A549 (cell line): ENCODE measurements around the gene CLK2. TPM values are rescaled to one million over a fixed set of nuclear protein-coding genes. Genes with fewer than 3 reads are reported as not detected.
A peak's percentile ranks its signal among the peaks of the same experiment; 100 is the strongest.

Experiments
- ATOH8 ChIP-seq: fragments of 250-450 bp; sonication (Bioruptor Pico); IDR thresholded peaks from 2 replicates; pipeline ENCODE4 v1.5.0; 2020; ENCODE audit warnings: low read depth, mild to moderate bottlenecking, moderate library complexity
- BCL3 ChIP-seq: fragments of >200 bp; sonication (Bioruptor Twin); formaldehyde crosslinking; IDR thresholded peaks from 3 replicates; pipeline ENCODE4 v1.6.1; 2016
- CBX2 ChIP-seq: fragments of 200-600 bp; sonication (generic); IDR thresholded peaks from 2 replicates; pipeline ENCODE4 v1.6.1; 2016; ENCODE audit warnings: low read depth, mild to moderate bottlenecking, borderline replicate concordance
- CHD2 ChIP-seq: fragments of 150-350 bp; IDR thresholded peaks from 2 replicates; pipeline ENCODE4 v1.6.1; 2014; ENCODE audit warnings: low read length; ENCODE audit not compliant: partially characterized antibody
- CTCF ChIP-seq: fragments of >200 bp; sonication (Bioruptor Twin); formaldehyde crosslinking; IDR thresholded peaks from 3 replicates; pipeline ENCODE4 v1.5.1; 2016
- E2F6 ChIP-seq: IDR thresholded peaks from 2 replicates; pipeline ENCODE4 v1.6.1; 2012; ENCODE audit warnings: low read depth, borderline replicate concordance
- EHF ChIP-seq: fragments of 250-450 bp; sonication (Bioruptor Pico); IDR thresholded peaks from 2 replicates; pipeline ENCODE4 v1.5.0; 2020; ENCODE audit warnings: mild to moderate bottlenecking
- ESRRA ChIP-seq: fragments of 150-350 bp; IDR thresholded peaks from 2 replicates; pipeline ENCODE4 v1.6.1; 2014; ENCODE audit warnings: mild to moderate bottlenecking, low read length, borderline replicate concordance
- FOSB ChIP-seq: fragments of 250-450 bp; sonication (Bioruptor Pico); IDR thresholded peaks from 2 replicates; pipeline ENCODE4 v1.5.0; 2020; ENCODE audit warnings: mild to moderate bottlenecking, moderate library complexity
- HES2 ChIP-seq: fragments of >200 bp; sonication (Bioruptor Twin); formaldehyde crosslinking; IDR thresholded peaks from 2 replicates; pipeline ENCODE4 v1.6.1; 2016
- HEYL ChIP-seq: fragments of 250-450 bp; sonication (Bioruptor Pico); IDR thresholded peaks from 2 replicates; pipeline ENCODE4 v1.8.0; 2021; ENCODE audit warnings: mild to moderate bottlenecking, moderate library complexity
- HOXA7 ChIP-seq: fragments of 250-450 bp; sonication (Bioruptor Pico); IDR thresholded peaks from 2 replicates; pipeline ENCODE4 v1.5.0; 2020; ENCODE audit warnings: mild to moderate bottlenecking, moderate library complexity
- HOXB13 ChIP-seq: fragments of 250-450 bp; sonication (Bioruptor Pico); IDR thresholded peaks from 2 replicates; pipeline ENCODE4 v1.5.0; 2020; ENCODE audit warnings: low read depth, mild to moderate bottlenecking, moderate library complexity
- JUN ChIP-seq, 2 experiments: fragments of >200 bp; sonication (Bioruptor Twin); formaldehyde crosslinking; IDR thresholded peaks; 2 replicates in 1 of 2; 3 replicates in 1 of 2; pipeline ENCODE4 v1.6.1; 2016 to 2017
- JUNB ChIP-seq: fragments of >200 bp; sonication (Bioruptor Twin); formaldehyde crosslinking; IDR thresholded peaks from 2 replicates; pipeline ENCODE4 v1.6.1; 2016
- KDM1A ChIP-seq: fragments of 200-600 bp; sonication (generic); IDR thresholded peaks from 2 replicates; pipeline ENCODE4 v1.6.1; 2016; ENCODE audit warnings: low read depth, mild to moderate bottlenecking
- KDM5A ChIP-seq: fragments of 200-600 bp; sonication (generic); IDR thresholded peaks from 2 replicates; pipeline ENCODE4 v1.6.1; 2016; ENCODE audit warnings: antibody characterized with exemption, mild to moderate bottlenecking
- MAFK ChIP-seq: fragments of 450-650 bp; IDR thresholded peaks from 2 replicates; pipeline ENCODE4 v1.6.1; 2014; ENCODE audit not compliant: partially characterized antibody
- MAX ChIP-seq: IDR thresholded peaks from 2 replicates; pipeline ENCODE4 v1.6.1; 2012
- MYC ChIP-seq: IDR thresholded peaks from 2 replicates; pipeline ENCODE4 v1.6.1; 2012; ENCODE audit warnings: mild to moderate bottlenecking, inconsistent platforms, low read length, improper control_type of control experiment, borderline replicate concordance
- NPAS2 ChIP-seq: fragments of 250-450 bp; sonication (Bioruptor Pico); IDR thresholded peaks from 2 replicates; pipeline ENCODE4 v1.8.0; 2022; ENCODE audit warnings: mild to moderate bottlenecking, moderate library complexity, borderline replicate concordance
- NR3C1 ChIP-seq: fragments of >200 bp; sonication (Bioruptor Twin); formaldehyde crosslinking; IDR thresholded peaks from 3 replicates; pipeline ENCODE4 v1.6.1; 2017
- PBX3 ChIP-seq: IDR thresholded peaks from 2 replicates; pipeline ENCODE4 v1.6.1; 2012
- RAD21 ChIP-seq, 2 experiments: fragments of >200 bp in 1 of 2; sonication (Bioruptor Twin) in 1 of 2; formaldehyde crosslinking in 1 of 2; IDR thresholded peaks in 1 of 2; conservative IDR thresholded peaks in 1 of 2; 2 replicates in 1 of 2; 3 replicates in 1 of 2; pipeline ENCODE4 v1.6.1; 2012 to 2018; ENCODE audit warnings: inconsistent platforms in 1 of 2
- RCOR1 ChIP-seq: fragments of 150-350 bp; IDR thresholded peaks from 2 replicates; pipeline ENCODE4 v1.6.1; 2014; ENCODE audit warnings: antibody characterized with exemption, low read length, low read depth
- REST ChIP-seq: fragments of 200-600 bp; sonication (generic); IDR thresholded peaks from 2 replicates; pipeline ENCODE4 v1.6.1; 2016; ENCODE audit warnings: antibody characterized with exemption, mild to moderate bottlenecking, moderate library complexity
- RNF2 ChIP-seq: fragments of 200-600 bp; sonication (generic); IDR thresholded peaks from 2 replicates; pipeline ENCODE4 v1.6.1; 2016; ENCODE audit warnings: low read depth, mild to moderate bottlenecking, antibody characterized with exemption, moderate library complexity, borderline replicate concordance
- SMC3 ChIP-seq: fragments of >200 bp; sonication (Bioruptor Twin); formaldehyde crosslinking; IDR thresholded peaks from 3 replicates; pipeline ENCODE4 v1.6.1; 2018; ENCODE audit warnings: inconsistent platforms
- SREBF2 ChIP-seq: fragments of 450-650 bp; IDR thresholded peaks from 2 replicates; pipeline ENCODE4 v1.6.1; 2014; ENCODE audit warnings: mild to moderate bottlenecking, moderate library complexity
- TFCP2L1 ChIP-seq: fragments of 250-450 bp; sonication (Bioruptor Pico); IDR thresholded peaks from 2 replicates; pipeline ENCODE4 v1.5.0; 2021; ENCODE audit warnings: mild to moderate bottlenecking
- ZC3H11A ChIP-seq: fragments of 450-650 bp; IDR thresholded peaks from 2 replicates; pipeline ENCODE4 v1.6.1; 2014; ENCODE audit warnings: antibody characterized with exemption, mild to moderate bottlenecking
- ZFP36 ChIP-seq: fragments of 450-650 bp; IDR thresholded peaks from 2 replicates; pipeline ENCODE4 v1.6.1; 2014; ENCODE audit warnings: borderline replicate concordance; ENCODE audit not compliant: partially characterized antibody
- ZNF302 ChIP-seq: fragments of 250-450 bp; sonication (Bioruptor Pico); IDR thresholded peaks from 2 replicates; pipeline ENCODE4 v1.9.0; 2021; ENCODE audit warnings: inconsistent platforms, mild to moderate bottlenecking, moderate library complexity
- polyA plus RNA-seq, 4 experiments: library from polyadenylated mRNA; depleted of rRNA in 3 of 4; stranded (reverse); fragments of >200 nt; fragmentation: RNase III in 1 of 4; extraction: RNeasy Plus Mini Kit Qiagen cat#74134 plus additional on column Dnase treatment in 1 of 4; gene quantifications; 2 replicates in 3 of 4; 3 replicates in 1 of 4; pipeline ENCODE4 v1.2.3, GENCODE V29; 2011 to 2017

The CLK2 gene
- polyA plus RNA-seq, 2 of the 4 experiments (the other 2 are of a cell fraction) = 37.9 to 45.7 TPM

- peak; percentile 81 for TF ChIP-seq MYC
- TF ChIP-seq SREBF2 = no peak
- peak; percentile 86 for TF ChIP-seq MAX
- TF ChIP-seq NR3C1 = no peak
- no peak for TF ChIP-seq CBX2
- TF ChIP-seq REST = peak; percentile 86
- no peak for TF ChIP-seq E2F6
- no peak for TF ChIP-seq HOXB13 (CRISPR knock-in tag)
- no peak for TF ChIP-seq KDM5A
- TF ChIP-seq RCOR1 = no peak
- peak; percentile 89 for TF ChIP-seq CHD2
- no peak for TF ChIP-seq KDM1A
- TF ChIP-seq NPAS2 (CRISPR knock-in tag) = no peak
- no peak for TF ChIP-seq HES2
- 0 out of 2 replicates have a peak, but pooled peaks have one; percentile 32 for TF ChIP-seq ATOH8 (CRISPR knock-in tag)
- TF ChIP-seq CTCF = no peak
- TF ChIP-seq ZC3H11A = no peak
- TF ChIP-seq FOSB (CRISPR knock-in tag) = peak; percentile 90
- no peak for TF ChIP-seq SMC3
- no peak for TF ChIP-seq MAFK
- peak; percentile 80 for TF ChIP-seq PBX3
- TF ChIP-seq ESRRA = no peak
- peak; percentile 82 to 87 for TF ChIP-seq JUN (IDR thresholded peaks at IDR 0.05)
- TF ChIP-seq BCL3 = no peak; the same call in 2 of the 3 replicates
- no peak for TF ChIP-seq HEYL (CRISPR knock-in tag)
- TF ChIP-seq ZFP36 = no peak
- 0 out of 2 replicates have a peak, but pooled peaks have one; percentile 52 for TF ChIP-seq EHF (CRISPR knock-in tag)
- peak; percentile 96 for TF ChIP-seq HOXA7 (CRISPR knock-in tag)
- no peak for TF ChIP-seq RAD21 (conservative IDR thresholded peaks at IDR 0.05 in 1 of 2, IDR thresholded peaks at IDR 0.05 in 1 of 2)
- TF ChIP-seq JUNB = no peak
- no peak for TF ChIP-seq ZNF302 (CRISPR knock-in tag)
- peak; percentile 56; the same call in 1 of the 2 replicates for TF ChIP-seq TFCP2L1 (CRISPR knock-in tag)
- TF ChIP-seq RNF2 = no peak
Observed at GRCh38 chr1:155261852-155262673, 11.2 kb downstream of the CLK2 start, which contains the start of gene SCAMP3 (continued).
